Lower leg skin (tissue), 3 donors: ENCODE results near the gene MARVELD3.

ENCODE experiments used
- POLR2A ChIP-seq, 2 donors: fragments of 450-650 bp; IDR thresholded peaks; one replicate each; pipeline ENCODE4 v1.6.1; 2016 to 2017; ENCODE audit warnings: antibody characterized with exemption in 2 of 2, mild to moderate bottlenecking in 1 of 2, moderate library complexity in 1 of 2
- TF ChIP-seq, protein P1 (sequence below), 3 donors: fragments of 450-650 bp; IDR thresholded peaks; one replicate each; pipeline ENCODE4 v1.5.1; 2016; ENCODE audit warnings: antibody characterized with exemption in 3 of 3, mild to moderate bottlenecking in 3 of 3, moderate library complexity in 2 of 3

DNA sequence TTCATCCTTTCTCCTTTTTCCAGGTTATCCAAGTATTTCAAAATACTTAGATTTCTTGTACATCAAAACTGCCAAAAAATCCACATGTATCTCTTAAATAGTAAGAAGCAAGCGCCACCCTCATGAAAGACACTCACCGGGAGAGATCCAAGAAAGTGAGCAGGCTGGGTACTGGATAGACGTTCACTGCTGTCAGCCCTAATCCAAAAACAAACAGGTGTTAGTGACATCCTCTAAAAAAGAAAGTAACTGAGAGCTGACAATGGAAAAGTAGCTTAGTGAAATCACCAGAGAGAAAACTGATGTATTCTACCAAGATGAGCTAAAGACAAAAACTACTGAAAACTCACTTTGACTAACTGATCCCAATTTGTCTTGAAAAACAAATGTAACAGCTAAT is 46.1 kb downstream of the MARVELD3 start:
- no peak for TF ChIP-seq POLR2A (IDR thresholded peaks at IDR 0.05)
- TF ChIP-seq, protein P1, sequence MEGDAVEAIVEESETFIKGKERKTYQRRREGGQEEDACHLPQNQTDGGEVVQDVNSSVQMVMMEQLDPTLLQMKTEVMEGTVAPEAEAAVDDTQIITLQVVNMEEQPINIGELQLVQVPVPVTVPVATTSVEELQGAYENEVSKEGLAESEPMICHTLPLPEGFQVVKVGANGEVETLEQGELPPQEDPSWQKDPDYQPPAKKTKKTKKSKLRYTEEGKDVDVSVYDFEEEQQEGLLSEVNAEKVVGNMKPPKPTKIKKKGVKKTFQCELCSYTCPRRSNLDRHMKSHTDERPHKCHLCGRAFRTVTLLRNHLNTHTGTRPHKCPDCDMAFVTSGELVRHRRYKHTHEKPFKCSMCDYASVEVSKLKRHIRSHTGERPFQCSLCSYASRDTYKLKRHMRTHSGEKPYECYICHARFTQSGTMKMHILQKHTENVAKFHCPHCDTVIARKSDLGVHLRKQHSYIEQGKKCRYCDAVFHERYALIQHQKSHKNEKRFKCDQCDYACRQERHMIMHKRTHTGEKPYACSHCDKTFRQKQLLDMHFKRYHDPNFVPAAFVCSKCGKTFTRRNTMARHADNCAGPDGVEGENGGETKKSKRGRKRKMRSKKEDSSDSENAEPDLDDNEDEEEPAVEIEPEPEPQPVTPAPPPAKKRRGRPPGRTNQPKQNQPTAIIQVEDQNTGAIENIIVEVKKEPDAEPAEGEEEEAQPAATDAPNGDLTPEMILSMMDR (IDR thresholded peaks at IDR 0.05), result no peak
